MCF 10A (cell line): Measurements from ENCODE around the gene RBM20. TPM values are rescaled to one million over a fixed set of nuclear protein-coding genes. Genes with fewer than 3 reads are reported as not detected.

Experiments
- BruUV-seq: library from RNA; stranded (reverse); fragments of 400-500 nt; replicated peaks from 2 replicates; lab custom pipeline; 2021; lab: Mats Ljungman, UMichigan
- CTCF ChIA-PET: fragments of 300-600 bp; sonication (Branson Sonifier 250); formaldehyde crosslinking; extraction: SDS; loops from one replicate; lab custom pipeline; 2021; ENCODE audit warnings: antibody characterized with exemption, inconsistent platforms; lab: Yijun Ruan, JAX
- POLR2A ChIA-PET: fragments of 300-600, 350-650 bp; sonication (Branson Sonifier 250); formaldehyde crosslinking; extraction: SDS; loops from one replicate; lab custom pipeline; 2020; ENCODE audit warnings: antibody characterized with exemption, inconsistent platforms; lab: Yijun Ruan, JAX
- DNase-seq: peaks from one replicate; pipeline ENCODE4 v3.0.0-alpha.2; 2018; ENCODE audit not compliant: unreplicated experiment
- H3K27ac Mint-ChIP-seq: one replicate; pipeline ENCODE4 v1.8.0; 2022; ENCODE audit warnings: mild to moderate bottlenecking, low read depth, mixed read lengths; ENCODE audit not compliant: unreplicated experiment
- H3K27me3 Mint-ChIP-seq: one replicate; pipeline ENCODE4 v1.8.0; 2022; ENCODE audit warnings: mixed read lengths; ENCODE audit not compliant: insufficient read depth, unreplicated experiment
- H3K36me3 Mint-ChIP-seq: one replicate; pipeline ENCODE4 v1.8.0; 2022; ENCODE audit warnings: mild to moderate bottlenecking, moderate library complexity, mixed read lengths; ENCODE audit not compliant: insufficient read depth, unreplicated experiment
- H3K4me1 Mint-ChIP-seq: one replicate; pipeline ENCODE4 v1.8.0; 2022; ENCODE audit warnings: mixed read lengths; ENCODE audit not compliant: insufficient read depth, unreplicated experiment
- H3K4me3 Mint-ChIP-seq: one replicate; pipeline ENCODE4 v1.8.0; 2022; ENCODE audit warnings: mild to moderate bottlenecking, moderate library complexity, mixed read lengths; ENCODE audit not compliant: unreplicated experiment
- H3K9me3 Mint-ChIP-seq: one replicate; pipeline ENCODE4 v1.8.0; 2022; ENCODE audit warnings: mixed read lengths; ENCODE audit not compliant: unreplicated experiment
- CTCF ChIP-seq: fragments of 200-600 bp; IDR thresholded peaks from one replicate; pipeline ENCODE4 v1.8.0; 2022; ENCODE audit warnings: antibody characterized with exemption, mild to moderate bottlenecking; ENCODE audit not compliant: unreplicated experiment
- intact Hi-C: fragments of 100-400 bp; cut with micrococcal nuclease; formaldehyde crosslinking; loops from 2 replicates; pipeline ENCODE4 v1.14.1; 2022
- total RNA-seq: library from RNA; stranded (reverse); gene quantifications from 2 replicates; pipeline ENCODE4 v1.2.3, GENCODE V29; 2022

Gene RBM20
- total RNA-seq, 1 experiment from 2014 or later = not detected

- Mint-ChIP-seq H3K4me1 (peaks cover 10% of the 10 kb centered on the region), H3K27me3 (peaks cover 29% of the 10 kb centered on the region), H3K9me3 (no peaks in the 10 kb centered on the region), H3K4me3 (no peak overlapping the region), H3K36me3 (no peaks in the 10 kb centered on the region), H3K27ac (no peak overlapping the region)
- DNase-seq = peak; percentile 61
- ChIA-PET CTCF (interaction anchor here (0.6 to 1.3 kb wide), 5 partner anchors 31 to 957 kb away, joined by 3 to 6 read pairs (median 4); no protein-coding TSS in a partner anchor), POLR2A (interaction anchor here (0.6 to 1.4 kb wide), 3 partner anchors 8 to 411 kb away, joined by 3 to 10 read pairs (median 4); no protein-coding TSS in a partner anchor)
- TF ChIP-seq CTCF = no peak
- no TSS peak for BruUV-seq
- intact Hi-C loops = no loop called here
Measured at GRCh38 chr10:110641256-110641655, 2.9 kb upstream of the RBM20 start.

DNA sequence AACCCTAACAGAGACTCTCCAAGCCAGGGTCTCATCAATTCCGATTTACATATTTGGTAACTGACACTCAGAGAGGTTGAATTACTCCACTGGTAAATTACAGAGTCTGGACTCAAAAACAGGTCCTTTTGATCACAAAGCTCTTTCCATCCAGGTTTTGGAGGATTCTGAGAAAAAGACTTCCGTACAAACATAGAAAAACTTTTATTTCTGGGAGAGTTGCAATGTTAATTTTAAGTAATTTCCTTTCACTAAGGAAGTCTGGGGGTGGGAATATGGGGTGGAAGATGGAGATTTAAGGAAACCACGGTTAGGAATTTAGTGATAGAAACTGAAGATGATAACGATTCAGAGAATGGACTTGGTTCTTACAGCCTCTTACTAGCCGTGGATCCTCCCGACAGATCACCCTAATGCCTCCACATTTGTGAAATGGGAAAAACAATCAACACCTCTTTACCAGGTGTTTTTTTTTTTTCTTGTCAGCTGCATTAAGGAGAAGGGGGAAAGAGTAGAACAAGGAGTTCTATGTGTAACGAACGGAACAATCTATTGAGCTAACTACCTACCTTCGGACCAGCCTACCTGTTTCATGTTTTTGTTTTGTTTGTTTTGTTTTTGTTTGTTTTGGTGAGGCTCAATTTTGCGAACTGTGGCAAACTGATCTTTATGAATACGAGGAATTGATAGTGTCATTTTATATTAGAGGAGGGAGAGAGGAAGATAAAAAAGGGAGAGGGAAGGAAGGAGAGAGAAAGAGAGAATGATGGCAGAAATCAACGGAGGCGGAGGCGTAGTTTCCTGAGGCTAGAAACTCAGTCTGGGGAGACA, 1.7 kb upstream of the RBM20 start:
- no peaks in the 10 kb centered on the region for H3K9me3 Mint-ChIP-seq
- no peaks in the 10 kb centered on the region for H3K36me3 Mint-ChIP-seq
- POLR2A ChIA-PET = interaction anchor here (0.6 to 1.4 kb wide), 3 partner anchors 10 to 797 kb away, joined by 3 to 10 read pairs (median 3); no protein-coding TSS in a partner anchor
- no TSS peak for BruUV-seq
- CTCF ChIA-PET = interaction anchor here (0.6 to 1.2 kb wide), 4 partner anchors 30 to 551 kb away, joined by 3 to 6 read pairs (median 4); no protein-coding TSS in a partner anchor
- intact Hi-C loops = no loop called here
- H3K4me3 Mint-ChIP-seq = peak overlapping the region; percentile 34
- peaks cover 10% of the 10 kb centered on the region for H3K4me1 Mint-ChIP-seq
- TF ChIP-seq CTCF = no peak
- no peak overlapping the region for H3K27ac Mint-ChIP-seq
- no peak for DNase-seq
- peaks cover 29% of the 10 kb centered on the region for H3K27me3 Mint-ChIP-seq

GRCh38 chr10:110643035-110643652, 992 bp upstream of the RBM20 start:
- H3K9me3 Mint-ChIP-seq = no peaks in the 10 kb centered on the region
- H3K4me3 Mint-ChIP-seq = peak overlapping the region; percentile 34
- H3K27me3 Mint-ChIP-seq = peaks cover 34% of the 10 kb centered on the region

More at GRCh38 chr10:110643035-110643652, 992 bp upstream of the RBM20 start:
- Mint-ChIP-seq H3K4me1 (peaks cover 10% of the 10 kb centered on the region), H3K27ac (no peak overlapping the region), H3K36me3 (no peaks in the 10 kb centered on the region)
- no peak for TF ChIP-seq CTCF
- no peak for DNase-seq
- intact Hi-C loops = no loop called here
- no TSS peak for BruUV-seq
- ChIA-PET POLR2A (interaction anchor here (0.7 kb wide), 1 partner anchor 796 kb away, joined by 3 read pairs; no protein-coding TSS in a partner anchor), CTCF (no interaction called here)
